ENCODE data around the gene FCMR.

The FCMR gene

DNA sequence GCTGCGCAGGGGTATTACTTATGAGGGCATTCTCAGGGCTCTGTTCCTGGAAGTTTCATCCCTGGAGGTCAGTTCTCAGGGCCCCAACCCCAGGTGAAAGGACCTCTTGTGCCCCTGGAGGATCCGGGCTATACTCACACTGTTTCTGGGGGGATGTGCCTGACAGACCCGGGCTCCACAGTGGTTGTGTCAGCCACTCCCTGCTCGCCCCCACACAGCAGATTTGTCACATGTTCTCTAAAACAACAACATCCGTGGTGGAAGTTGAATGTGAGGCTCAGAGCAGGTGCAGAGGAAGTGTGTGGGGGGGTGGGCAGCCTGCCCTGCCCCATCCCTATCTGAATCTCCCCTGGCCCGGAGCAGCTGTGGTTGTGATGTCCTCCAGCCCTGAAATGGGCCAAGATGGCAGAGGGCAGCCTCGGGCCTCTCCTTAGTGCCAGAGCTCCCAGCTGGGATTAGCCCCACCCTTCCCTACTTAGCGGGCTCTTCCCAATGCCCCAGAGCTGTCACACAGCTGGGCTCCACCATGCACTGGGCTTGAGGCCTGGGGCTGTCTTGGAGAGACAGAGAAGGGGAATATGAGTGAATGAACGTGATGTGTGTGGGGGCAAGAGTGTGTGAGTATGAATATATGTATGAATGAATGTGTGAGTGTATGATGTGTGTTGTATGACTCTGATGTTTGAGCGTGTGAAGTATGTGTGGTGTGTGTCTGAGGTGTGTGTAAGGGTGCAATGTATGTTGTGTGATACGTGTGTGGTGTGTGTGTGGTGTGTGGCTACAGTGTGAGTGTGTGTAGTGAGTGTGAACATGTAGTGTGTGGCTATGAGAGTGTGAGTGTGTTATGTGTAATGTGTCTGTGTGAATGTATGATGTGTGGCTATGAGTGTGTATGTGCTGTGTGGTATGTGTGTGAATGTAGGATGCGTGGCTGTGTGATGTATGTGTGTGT lies 1.5 kb upstream of the FCMR start:
- DNase-seq (ENCODE audit: low spot score) = no peak

DNA sequence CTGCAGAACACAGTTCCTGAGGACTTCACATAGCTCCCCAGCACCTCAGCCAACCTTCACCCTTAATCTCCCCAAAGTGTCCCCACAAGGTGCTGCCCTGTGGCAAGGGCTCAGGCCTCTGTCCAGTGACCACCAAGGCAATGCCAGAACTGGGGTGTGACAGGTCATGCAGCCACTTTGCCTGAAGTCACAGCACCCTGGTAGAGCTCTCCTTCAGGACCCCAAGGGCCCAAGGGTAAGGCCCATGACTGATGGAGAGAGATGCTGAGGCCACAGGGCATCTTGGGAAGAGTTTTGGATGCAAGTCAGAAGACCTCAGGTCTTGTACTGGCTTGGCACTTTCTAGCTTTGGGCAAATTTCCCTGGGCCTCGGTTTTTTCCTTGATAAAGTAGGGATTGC lies 783 bp upstream of the FCMR start:
- DNase-seq (ENCODE audit: low spot score) = no peak

DNA sequence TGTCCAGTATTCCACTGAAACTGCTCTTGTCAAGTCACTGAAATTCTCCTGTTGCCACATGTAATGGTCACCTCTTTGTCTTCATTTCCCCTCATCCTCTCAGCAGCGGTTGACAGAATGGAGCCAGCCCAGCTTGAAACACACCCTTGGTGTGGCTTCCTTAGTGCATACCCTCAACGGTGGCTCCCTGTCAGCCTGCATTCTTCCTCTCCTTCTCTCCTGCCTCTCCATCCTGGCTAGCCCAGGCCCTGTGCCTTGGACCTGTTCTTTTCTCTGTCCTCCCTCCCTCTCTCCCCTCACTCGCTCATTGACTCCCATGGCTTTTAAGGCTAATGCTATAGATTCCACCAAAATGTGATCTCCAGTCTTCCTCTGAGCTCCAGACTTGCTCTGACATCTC lies 3.7 kb downstream of the FCMR start:
- DNase-seq (ENCODE audit: low spot score) = no peak

DNA sequence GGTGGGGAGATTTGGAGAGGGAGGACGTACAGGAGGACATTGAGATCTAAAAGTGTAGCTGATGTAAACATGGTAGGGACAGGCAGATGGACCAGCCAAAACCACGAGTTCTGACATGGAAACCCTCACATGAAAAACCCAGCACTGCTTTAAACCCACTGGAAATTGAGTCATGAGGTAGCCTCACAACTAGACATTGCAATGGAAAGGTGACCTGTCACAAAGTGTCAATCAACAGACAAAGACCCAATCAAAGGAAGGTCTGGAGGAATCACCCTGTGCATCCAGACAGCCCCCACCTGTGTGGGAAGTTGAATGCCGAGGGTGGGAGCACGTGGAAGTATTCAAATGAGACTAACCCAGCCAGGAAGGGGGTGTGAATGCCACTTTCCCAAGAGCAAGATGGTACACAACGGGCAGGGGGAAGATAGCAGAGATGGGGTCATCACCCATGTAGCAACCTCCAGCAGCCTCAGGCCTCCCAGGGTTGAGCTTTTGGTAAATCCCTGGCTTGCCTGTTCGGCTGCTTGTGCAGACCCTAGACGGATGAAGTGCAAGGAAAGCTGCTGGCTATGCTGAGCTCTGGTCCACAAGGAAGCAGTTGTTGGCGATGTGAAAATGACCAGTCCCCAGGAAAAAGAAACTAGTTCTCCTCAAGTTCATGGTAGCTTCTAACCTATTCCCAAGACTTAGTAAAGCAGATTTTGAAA lies 5.6 kb downstream of the FCMR start:
- DNase-seq (ENCODE audit: low spot score) = no peak

DNA sequence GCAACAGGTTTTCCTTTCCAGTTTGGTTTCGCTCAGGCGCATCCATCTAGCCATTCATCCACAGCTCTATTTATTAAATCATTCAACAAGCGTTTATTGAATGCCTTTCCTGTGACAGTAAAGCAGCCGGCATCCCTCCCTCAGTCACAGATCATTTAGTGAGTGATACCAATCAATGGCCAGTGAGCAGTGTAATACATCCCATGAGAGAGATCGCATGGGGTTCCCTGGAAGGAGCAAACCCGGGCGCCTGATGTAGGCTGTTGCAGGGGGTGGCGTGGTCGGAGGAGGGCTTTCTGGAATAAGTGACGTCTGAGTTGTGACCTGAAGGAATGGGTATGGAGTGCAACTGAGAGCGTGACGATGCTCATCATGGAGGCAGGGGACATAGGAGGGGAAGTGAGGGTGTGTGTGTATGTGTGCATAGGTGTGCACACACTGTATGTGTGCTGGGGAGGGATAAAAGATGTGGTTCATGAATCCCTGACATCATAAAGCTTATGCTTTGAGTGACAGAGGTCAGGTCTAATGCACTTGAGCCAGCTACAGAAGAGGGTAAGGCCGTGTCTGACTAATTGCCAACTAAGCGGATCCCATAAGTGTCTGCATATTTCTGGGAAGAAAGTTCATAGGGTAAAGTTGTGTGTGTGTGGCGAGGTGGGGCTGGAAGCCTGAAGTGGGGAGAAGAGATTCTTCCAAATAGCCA lies 6.6 kb downstream of the FCMR start:
- DNase-seq (ENCODE audit: low spot score) = no peak

DNA sequence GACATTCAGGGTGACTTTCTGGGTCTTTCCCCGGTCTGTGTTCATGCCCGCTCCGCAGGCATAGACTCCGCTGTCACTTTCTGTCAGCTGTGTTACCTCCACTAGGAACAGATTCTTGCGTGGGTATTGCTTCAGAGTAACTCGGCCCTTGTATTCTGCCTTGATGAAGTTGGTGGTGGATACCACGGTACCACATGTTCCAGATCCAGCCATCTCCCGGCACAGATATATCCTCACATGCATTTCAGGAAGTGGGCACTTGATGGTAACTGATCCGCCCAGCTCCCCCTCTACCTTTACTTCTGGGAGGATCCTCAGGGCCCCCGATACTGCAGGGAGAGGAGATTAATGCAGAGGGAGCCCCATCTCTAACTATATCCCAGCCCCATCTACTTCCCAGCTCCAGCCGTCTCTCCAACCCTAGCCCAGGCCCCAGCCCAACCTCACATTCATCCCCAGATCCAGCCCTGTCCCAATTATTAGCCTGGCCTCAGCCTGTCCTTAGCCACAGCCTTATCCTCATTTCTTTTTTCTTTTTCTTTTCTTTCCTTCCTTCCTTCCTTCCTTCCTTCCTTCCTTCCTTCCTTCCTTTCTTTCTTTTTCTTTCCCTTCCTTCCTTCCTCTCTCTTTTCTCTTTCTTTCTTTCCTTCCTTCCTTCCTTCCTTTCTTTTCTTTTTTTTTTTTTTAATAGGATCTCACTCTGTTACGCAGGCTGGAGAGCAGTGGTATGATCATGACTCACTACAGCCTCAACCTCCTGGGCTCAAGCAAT lies 7.8 kb downstream of the FCMR start:
- DNase-seq (ENCODE audit: low spot score) = no peak

DNA sequence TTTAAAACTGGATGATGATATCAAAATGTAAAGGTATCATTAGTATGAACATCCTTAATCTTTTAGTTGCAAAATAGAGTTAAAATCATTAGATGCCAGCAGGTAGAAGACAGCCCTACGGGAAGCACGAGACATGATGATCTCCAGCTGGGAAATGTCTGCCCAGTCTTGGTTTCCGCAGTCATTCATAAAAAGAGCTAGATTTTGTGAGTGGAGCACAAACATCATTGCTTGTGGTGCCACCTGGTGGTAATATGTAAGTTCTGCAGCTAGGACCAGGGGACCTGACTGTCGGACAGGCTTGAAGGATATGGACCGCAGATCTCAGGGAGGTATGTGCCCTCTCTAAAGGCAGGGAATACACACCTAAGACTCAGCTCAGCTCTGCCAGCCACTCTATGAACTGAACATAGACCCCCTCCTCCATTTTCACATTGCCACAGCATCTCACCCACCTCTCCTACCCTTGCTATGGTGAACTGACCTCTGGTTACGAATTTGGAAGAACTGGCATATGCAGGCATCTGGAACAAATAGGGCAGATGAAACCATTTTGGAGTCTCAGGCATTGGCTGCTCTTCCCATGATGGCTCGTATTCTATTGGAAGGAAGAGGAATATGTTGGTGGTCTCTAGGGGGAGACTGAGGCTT lies 9.2 kb downstream of the FCMR start:
- peak; percentile 84 for DNase-seq (ENCODE audit: low spot score)

DNA sequence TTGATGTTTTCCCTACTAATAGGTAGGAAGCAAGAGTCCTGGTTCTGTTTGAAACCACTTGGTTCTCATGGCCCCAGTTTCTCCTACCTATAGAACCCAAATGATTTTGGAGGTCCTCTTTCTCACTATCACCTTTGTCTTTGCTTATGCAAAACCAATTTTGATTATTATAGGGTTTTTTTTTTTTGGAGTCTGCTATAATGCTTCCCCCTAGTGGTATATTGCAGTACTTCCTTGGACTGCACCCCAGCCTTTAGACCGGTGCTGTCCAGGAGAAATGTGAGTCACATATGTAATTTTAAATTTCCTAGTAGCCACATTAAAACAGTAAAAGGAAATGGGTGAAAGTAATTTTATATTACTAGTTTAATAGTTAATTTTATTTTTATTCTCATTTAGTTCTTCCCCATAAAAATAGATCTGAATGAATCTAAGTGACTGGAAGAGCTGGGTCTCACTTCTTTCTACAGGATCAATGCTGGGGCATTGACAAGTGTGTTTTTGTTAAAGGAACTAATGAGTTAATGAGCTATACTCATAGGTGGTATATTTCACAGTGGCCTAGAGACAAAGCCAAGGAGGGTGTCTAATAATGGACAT lies 10.6 kb downstream of the FCMR start:
- DNase-seq (ENCODE audit: low spot score) = peak; percentile 80

DNA sequence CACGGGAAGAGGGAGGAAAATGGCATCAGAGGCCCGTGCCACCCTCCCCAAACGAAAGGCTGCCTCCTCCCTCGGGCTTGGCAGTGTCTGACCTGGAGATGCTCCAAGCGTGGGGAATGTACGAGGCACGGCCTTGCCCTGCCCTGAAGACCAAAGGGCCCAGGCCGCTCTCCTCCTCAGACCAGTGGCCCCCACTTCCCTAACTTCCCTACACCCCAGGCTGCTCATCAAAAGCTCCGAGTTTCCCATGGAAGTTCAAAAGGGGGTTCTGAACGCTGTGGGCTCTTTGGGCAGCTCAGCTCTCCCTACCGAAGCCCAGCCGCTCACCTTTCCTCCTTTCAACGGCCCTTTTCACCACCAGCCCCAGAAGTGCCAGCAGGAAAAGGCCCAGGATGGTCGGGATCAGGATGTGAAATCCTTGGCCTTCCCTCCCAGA lies 11.8 kb downstream of the FCMR start:
- no peak for DNase-seq (ENCODE audit: low spot score)

DNA sequence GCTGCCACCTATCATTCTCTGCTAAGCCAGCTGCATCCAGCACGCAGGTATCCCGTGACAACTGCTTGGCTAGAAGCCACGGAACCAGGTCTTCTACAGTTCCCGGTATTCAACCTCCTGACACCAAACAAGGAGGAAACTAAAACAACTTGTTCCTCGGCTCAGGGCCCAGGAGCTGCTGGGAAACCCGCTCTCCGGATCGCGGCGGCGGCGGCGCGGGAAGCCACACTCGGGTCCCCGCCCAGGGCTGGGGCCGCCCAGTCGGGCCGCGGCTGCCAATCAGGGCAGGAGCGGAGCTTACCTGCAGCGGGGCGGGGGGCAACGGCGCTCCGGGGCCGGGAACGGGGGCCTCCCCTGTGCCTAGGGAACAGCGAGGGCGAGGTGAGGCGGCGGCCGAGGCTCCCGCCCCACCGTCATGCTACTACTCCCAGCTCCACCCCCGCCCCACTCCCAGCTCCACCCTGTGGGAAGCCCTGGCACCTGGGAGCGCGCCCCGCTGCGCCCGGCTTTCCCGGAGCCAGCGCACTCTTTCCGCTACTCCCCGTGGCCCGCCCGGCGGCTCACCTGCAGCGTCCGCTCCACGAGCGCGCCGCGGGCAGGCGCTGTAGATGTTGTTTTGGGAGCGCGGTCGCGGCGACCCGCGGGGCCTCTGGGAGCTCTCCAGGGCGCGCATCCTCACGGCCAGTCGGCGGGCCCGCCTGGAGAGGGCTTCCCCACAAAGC lies 12.4 kb downstream of the FCMR start:
- DNase-seq (ENCODE audit: low spot score) = peak; percentile 52

DNA sequence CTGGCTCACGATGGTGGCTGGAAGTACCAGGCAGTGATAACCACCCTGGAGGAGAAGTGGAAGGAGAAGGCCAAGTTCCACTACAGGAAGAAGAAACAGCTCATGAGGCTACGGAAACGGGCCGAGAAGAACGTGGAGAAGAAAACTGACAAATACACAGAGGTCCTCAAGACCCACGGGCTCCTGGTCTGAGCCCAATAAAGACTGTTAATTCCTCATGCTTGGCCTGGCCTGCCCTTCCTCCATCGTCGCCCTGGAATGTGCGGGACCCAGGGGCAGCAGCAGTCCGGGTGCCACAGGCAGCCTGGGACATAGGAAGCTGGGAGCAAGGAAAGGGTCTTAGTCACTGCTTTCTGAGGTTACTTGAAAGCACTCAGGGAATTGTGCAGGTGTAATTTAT lies 13.7 kb downstream of the FCMR start:
- DNase-seq (ENCODE audit: low spot score) = no peak

DNA sequence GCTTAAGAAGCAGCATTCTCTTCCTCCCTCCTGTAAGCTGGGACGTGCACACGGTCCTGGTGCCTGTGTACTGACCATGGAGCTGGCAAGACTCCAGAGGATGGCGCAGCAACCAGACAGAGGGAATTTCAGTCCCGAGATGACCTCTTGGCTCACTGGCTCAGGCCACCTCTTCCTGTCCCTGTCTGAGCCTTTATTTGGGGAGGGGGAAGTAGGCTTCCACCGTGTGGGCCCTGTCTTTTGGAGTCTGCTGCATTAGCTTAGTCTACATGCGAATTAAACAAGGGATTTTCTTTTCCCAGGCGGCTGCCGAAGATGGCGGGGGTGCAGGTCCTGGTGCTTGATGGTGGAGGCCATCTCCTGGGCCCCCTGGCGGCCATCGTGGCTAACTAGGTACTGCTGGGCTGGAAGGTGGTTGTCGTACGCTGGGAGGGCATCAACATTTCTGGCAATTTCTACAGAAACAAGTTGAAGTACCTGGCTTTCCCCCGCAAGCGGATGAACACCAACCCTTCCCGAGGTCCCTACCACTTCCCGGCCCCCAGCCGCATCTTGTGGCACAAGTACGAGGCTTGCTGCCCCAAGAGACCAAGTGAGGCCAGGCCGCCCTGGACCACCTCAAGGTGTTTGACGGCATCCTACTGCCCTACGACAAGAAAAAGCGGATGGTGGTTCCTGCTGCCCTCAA lies 14.3 kb downstream of the FCMR start:
- no peak for DNase-seq (ENCODE audit: low spot score)

DNA sequence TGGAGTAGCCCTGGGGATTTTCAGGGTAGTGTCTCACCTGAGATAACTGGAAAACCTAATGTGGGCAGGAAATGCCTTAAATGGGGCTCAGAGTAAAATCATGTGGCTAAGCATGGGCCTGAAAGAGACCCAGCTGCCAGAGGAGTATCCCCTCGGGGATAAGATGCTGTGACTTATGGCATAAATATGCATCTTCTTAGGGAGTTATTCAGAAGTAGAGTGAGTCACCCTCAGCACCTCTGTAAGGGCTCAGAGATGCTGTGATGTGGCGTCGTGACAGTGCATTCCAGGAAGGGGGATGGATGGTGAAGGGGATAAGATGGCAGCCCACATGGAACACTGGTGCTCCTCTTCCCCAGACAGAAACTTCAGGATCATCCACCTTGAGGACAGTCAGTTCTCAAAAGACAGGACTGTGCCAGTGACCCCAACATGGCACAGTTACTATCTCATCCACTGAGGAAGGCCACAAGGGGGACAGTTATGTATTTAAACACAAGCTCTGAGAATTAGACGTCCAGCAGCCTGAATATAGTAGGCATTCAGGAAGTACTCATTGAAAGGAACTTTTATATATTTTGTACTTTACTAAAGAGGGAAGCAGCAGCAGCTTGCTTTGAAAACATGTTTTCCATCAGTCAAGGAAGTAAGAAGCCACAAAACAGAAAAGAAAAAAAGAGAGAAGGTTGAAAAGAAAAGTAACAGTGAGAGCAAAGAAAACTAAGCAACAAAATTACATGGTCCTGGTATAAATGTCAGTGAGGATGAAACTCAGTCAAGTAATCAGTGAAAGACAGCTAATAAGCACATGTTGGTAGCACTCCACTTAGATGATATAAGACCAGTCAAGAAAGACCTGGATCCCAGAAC lies 16.2 kb downstream of the FCMR start:
- peak; percentile 87 for DNase-seq (ENCODE audit: low spot score)

DNA sequence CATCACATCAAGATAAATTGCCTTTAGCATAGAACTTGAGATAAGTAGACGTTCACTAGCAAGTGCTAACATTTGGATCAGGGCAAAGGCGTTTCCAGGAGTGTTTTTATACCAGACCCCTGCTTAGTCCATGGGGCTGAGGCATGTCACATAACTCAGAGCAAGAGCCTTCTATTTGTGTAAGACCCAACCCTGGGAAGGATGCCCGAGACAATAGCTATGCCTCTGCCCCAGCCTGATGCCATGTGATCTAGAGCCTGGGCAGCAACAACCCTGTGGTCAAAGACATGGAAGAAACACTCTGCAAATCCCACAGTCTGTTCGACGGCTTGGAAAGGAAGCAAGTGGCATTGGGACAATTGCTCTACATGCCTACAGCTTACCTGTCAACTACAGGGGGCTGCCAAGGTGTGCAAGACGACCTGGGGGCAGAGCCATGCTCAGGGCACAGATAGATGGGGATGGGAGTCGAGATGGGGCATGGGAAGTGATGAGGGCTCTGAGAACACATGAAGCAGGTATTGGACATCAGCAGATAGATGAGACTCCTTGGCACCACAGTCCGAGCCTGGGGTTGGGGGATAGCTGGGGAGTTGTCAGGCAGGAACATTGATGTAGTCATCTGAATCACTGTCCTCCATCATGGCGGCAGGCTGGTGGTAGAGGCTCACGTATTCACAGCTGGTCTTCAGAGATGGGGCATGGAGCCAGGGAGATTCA lies 17.2 kb downstream of the FCMR start:
- DNase-seq (ENCODE audit: low spot score) = no peak

DNA sequence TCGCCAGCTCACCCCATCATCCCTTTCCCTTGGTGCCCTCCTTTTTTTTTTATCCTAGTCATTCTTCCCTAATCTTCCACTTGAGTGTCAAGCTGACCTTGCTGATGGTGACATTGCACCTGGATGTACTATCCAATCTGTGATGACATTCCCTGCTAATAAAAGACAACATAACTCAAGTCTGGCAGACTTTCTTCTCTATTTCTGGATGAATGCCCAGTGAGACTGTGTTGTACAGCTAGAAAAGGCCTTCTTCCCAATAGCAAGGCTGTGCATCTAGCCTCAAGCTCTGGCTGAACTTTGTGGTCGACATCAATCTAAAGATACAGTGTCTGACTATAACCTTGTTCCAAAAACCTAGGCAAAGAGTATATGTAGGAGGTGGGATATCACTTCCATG lies 18.1 kb downstream of the FCMR start:
- no peak for DNase-seq (ENCODE audit: low spot score)

DNA sequence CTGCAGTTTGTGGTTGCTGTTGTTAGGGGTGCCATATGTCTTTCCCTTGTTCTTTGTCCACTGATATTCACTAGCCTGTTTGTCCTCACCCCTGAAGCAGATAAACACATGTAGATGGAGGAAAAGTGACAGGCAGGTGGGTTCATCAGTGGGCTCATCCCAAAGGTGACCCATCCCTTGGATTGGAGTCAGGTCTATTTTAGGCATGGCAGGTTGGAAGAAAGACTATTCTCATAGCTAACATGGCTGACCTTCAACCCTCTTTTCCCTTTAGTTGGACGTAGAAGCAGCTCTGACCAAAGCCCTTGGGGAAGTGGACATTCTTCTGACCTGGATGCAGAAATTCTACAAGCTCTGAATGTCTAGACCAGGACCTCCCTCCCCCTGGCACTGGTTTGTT lies 19.0 kb downstream of the FCMR start:
- no peak for DNase-seq (ENCODE audit: low spot score)

DNA sequence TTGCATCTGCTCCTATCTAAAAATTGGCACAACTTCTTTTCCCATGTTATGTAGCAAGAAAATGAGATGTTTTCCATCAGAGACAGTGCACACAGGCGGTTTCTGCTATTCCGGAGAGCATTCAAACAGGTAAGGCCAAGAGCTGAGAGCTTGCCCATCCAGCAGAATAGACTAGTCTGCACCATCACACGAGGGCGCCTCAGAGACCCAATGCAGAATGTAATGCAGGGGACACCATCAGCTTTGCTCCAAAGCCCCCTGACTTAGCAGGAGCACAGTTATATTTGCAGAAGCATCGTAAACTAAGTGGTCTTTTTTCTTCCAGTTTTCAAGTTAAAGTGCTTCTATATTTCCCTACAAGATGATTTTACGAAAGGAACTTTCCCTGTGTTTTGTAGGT lies 19.8 kb downstream of the FCMR start:
- no peak for DNase-seq (ENCODE audit: low spot score)

DNA sequence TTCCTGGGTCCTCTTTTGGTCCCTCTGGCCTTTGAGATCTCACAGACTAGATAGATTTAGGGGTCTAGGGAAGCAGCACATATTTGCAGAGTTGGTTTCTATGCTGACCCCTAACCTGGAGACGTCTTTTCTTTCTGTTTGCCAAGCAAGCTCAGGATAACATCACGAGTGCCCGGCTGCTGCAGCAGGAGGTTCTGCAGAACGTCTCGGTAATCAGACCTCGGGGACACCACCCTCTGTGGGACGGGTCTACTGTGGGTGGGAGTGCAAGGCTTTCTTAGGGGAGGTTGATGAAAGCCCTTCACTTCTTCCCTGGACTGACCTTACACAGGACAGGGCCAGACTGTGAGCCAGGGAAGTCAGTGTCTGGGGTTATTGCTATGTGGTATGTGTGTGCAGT lies 21.6 kb downstream of the FCMR start:
- no peak for DNase-seq (ENCODE audit: low spot score)

All from AG08396 (cell line).